SU-DHL-6 (cell line): ENCODE results near the gene SSNA1.

ENCODE experiments used
- H2AFZ ChIP-seq: fragments of 200-600 bp; sonication (generic); 2 replicates; pipeline ENCODE4 v1.6.1; 2014; ENCODE audit warnings: low read depth, mild to moderate bottlenecking, moderate library complexity, mixed read lengths, antibody characterized with exemption, low read length; ENCODE audit not compliant: severe bottlenecking
- H3F3A ChIP-seq: fragments of 200-600 bp; shearing (Covaris generic); 2 replicates; pipeline ENCODE4 v1.6.0; 2016; ENCODE audit warnings: antibody characterized with exemption, mild to moderate bottlenecking; ENCODE audit not compliant: insufficient read depth
- H3K27ac ChIP-seq: fragments of 200-600 bp; sonication (generic); 2 replicates; pipeline ENCODE4 v1.5.1; 2016; ENCODE audit warnings: low read depth, mild to moderate bottlenecking, low read length, moderate library complexity, mixed read lengths
- H3K27me3 ChIP-seq: fragments of 200-600 bp; sonication (generic), shearing (Covaris generic); 2 replicates; pipeline ENCODE4 v1.6.0; 2014; ENCODE audit warnings: mild to moderate bottlenecking, low read length
- H3K36me3 ChIP-seq: fragments of 200-600 bp; sonication (generic); 2 replicates; pipeline ENCODE4 v1.6.1; 2014; ENCODE audit warnings: mild to moderate bottlenecking, low read length, mixed read lengths
- H3K4me2 ChIP-seq: fragments of 300-600, 200-600 bp; shearing (Covaris generic), sonication (generic); 2 replicates; pipeline ENCODE4 v1.6.0; 2014; ENCODE audit warnings: low read length, low read depth, mild to moderate bottlenecking; ENCODE audit not compliant: poor library complexity, severe bottlenecking
- H3K4me3 ChIP-seq: fragments of 200-600 bp; sonication (generic); 2 replicates; pipeline ENCODE4 v1.5.1; 2014; ENCODE audit warnings: antibody characterized with exemption, low read length, mild to moderate bottlenecking, mixed read lengths; ENCODE audit not compliant: insufficient read depth, poor library complexity, severe bottlenecking
- H3K79me2 ChIP-seq: fragments of 200-600 bp; sonication (generic); 2 replicates; pipeline ENCODE4 v1.6.1; 2014; ENCODE audit warnings: mild to moderate bottlenecking, low read length, moderate library complexity; ENCODE audit not compliant: insufficient read depth
- H3K9ac ChIP-seq: fragments of 200-600 bp; sonication (generic); 2 replicates; pipeline ENCODE4 v1.7.0; 2014; ENCODE audit warnings: mild to moderate bottlenecking, low read length
- H3K9me2 ChIP-seq: fragments of 200-600 bp; sonication (generic); replicated peaks from 2 replicates; pipeline ENCODE4 v1.6.1; 2014; ENCODE audit warnings: low read length; ENCODE audit not compliant: insufficient read depth
- H3K9me3 ChIP-seq: fragments of 200-600 bp; sonication (generic); 2 replicates; pipeline ENCODE4 v1.6.1; 2014; ENCODE audit warnings: low read length, mixed read lengths; ENCODE audit not compliant: insufficient read depth
- H4K20me1 ChIP-seq: fragments of 200-600 bp; sonication (generic); 2 replicates; pipeline ENCODE4 v1.6.1; 2014; ENCODE audit warnings: low read depth, mild to moderate bottlenecking, antibody characterized with exemption, low read length, moderate library complexity, mixed read lengths
- CTCF ChIP-seq: fragments of 200-600 bp; sonication (generic); IDR thresholded peaks from one replicate; pipeline ENCODE4 v1.5.1; 2017; ENCODE audit warnings: antibody characterized with exemption, mild to moderate bottlenecking, low read length, moderate library complexity; ENCODE audit not compliant: insufficient read depth, poor library complexity, severe bottlenecking
- EZH2phosphoT487 ChIP-seq: fragments of 200-600 bp; sonication (generic), shearing (Covaris generic); conservative IDR thresholded peaks from 2 replicates; pipeline ENCODE4 v1.6.1; 2018; ENCODE audit warnings: mild to moderate bottlenecking, antibody characterized with exemption, low read length, moderate library complexity, mixed read lengths

SSNA1 gene

GRCh38 chr9:137162505-137163364 lies 25.7 kb upstream of the SSNA1 start:
- Histone ChIP-seq H3K4me2 (no peak overlapping the region), H3K4me3 (no peak overlapping the region), H4K20me1 (no peaks in the 10 kb centered on the region), H3K9ac (no peak overlapping the region), H3K36me3 (no peaks in the 10 kb centered on the region), H3K9me2 (no peaks in the 10 kb centered on the region), H3F3A (no peaks in the 10 kb centered on the region), H3K9me3 (no peaks in the 10 kb centered on the region), H3K79me2 (no peaks in the 10 kb centered on the region), H3K27me3 (no peaks in the 10 kb centered on the region), H2AFZ (no peak overlapping the region), H3K27ac (no peak overlapping the region)
- TF ChIP-seq CTCF = no peak
- no peak for TF ChIP-seq EZH2phosphoT487

DNA sequence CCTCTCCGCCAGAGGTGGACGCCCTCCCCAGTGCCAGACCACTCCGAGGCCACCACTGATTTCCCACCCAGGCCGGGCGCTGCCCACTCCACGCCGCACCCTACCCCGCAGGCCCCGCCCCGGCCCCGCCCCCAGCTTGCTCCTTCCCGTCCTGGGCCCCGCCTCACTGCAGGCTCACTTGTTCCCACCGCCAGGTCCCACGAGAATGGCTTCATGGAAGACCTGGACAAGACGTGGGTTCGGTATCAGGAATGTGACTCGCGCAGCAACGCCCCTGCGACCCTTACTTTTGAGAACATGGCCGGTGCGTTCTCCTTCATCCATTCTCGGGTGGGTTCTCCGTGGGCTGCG lies 25.1 kb upstream of the SSNA1 start:
- Histone ChIP-seq H3K9ac (no peak overlapping the region), H3K4me2 (no peak overlapping the region), H3K4me3 (no peak overlapping the region), H3F3A (no peaks in the 10 kb centered on the region), H3K79me2 (no peaks in the 10 kb centered on the region), H2AFZ (no peak overlapping the region), H3K9me2 (no peaks in the 10 kb centered on the region), H3K27me3 (no peaks in the 10 kb centered on the region), H4K20me1 (no peaks in the 10 kb centered on the region), H3K27ac (no peak overlapping the region), H3K36me3 (no peaks in the 10 kb centered on the region), H3K9me3 (no peaks in the 10 kb centered on the region)
- TF ChIP-seq EZH2phosphoT487 = no peak
- no peak for TF ChIP-seq CTCF

DNA sequence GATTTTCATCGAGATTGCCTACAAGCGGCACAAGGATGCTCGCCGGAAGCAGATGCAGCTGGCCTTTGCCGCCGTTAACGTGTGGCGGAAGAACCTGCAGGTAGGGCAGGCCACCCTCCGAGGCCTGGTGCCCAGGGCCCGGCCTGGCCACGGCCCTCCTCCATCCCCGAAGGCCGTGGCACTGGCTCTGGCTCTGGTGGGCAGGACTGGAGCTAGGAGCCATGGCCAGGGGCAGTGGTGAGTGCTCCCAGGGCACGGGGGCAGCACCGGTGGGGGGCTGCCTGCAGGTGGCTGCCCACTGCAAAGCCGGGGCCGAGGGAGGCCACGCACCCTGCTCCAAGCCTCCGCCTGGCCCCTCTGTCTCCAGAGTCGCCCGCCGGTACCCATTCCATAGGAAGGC lies 24.7 kb upstream of the SSNA1 start:
- Histone ChIP-seq H3K27me3 (no peaks in the 10 kb centered on the region), H3K79me2 (no peaks in the 10 kb centered on the region), H2AFZ (no peak overlapping the region), H3K36me3 (no peaks in the 10 kb centered on the region), H3K9me3 (no peaks in the 10 kb centered on the region), H3K9me2 (no peaks in the 10 kb centered on the region), H3F3A (no peaks in the 10 kb centered on the region), H3K27ac (no peak overlapping the region), H3K4me2 (no peak overlapping the region), H3K4me3 (no peak overlapping the region), H3K9ac (no peak overlapping the region), H4K20me1 (no peaks in the 10 kb centered on the region)
- no peak for TF ChIP-seq CTCF
- TF ChIP-seq EZH2phosphoT487 = no peak
